Upper lobe of left lung (tissue), 6 donors: ENCODE data around the gene MYH7B. TPM values are rescaled to one million over a fixed set of nuclear protein-coding genes. Genes with fewer than 3 reads are reported as not detected.

Experiments
- ATAC-seq, 2 donors: fragments of 200-7000 bp; cut with Tn5 transposase; one replicate each; pipeline ENCODE4 v1.9.1; 2022; ENCODE audit warnings: mild to moderate bottlenecking in 2 of 2, moderate library complexity in 2 of 2; ENCODE audit not compliant: low FRiP score in 2 of 2
- DNase-seq, 2 donors: peaks; one replicate each; pipeline ENCODE4 v3.0.0-alpha.2; 2019 to 2020
- H3K27ac ChIP-seq, 4 donors: fragments of 200-600 bp; sonication (generic); one replicate each; pipeline ENCODE4 v1.5.1; 2016 to 2019
- H3K27me3 ChIP-seq, 4 donors: fragments of 200-600 bp; sonication (generic); one replicate each; pipeline ENCODE4 v1.5.1; 2017 to 2019
- H3K36me3 ChIP-seq, 4 donors: fragments of 200-600 bp; sonication (generic); one replicate each; pipeline ENCODE4 v1.5.1; 2016 to 2019
- H3K4me1 ChIP-seq, 4 donors: fragments of 200-600 bp; sonication (generic); one replicate each; pipeline ENCODE4 v1.5.1; 2018 to 2019
- H3K4me3 ChIP-seq, 4 donors: fragments of 200-600 bp; sonication (generic); one replicate each; pipeline ENCODE4 v1.5.1; 2017 to 2019; ENCODE audit warnings: mild to moderate bottlenecking in 2 of 4, moderate library complexity in 1 of 4
- H3K9me3 ChIP-seq, 4 donors: fragments of 200-600 bp; sonication (generic); one replicate each; pipeline ENCODE4 v1.5.1; 2018 to 2019
- EP300 ChIP-seq, 4 donors: sonication (generic); formaldehyde crosslinking; IDR thresholded peaks; one replicate each; pipeline ENCODE4 v1.5.1; 2017; ENCODE audit warnings: antibody characterized with exemption in 4 of 4, control low read depth in 2 of 4
- POLR2A ChIP-seq, 4 donors: fragments of 450-650 bp; IDR thresholded peaks; one replicate each; pipeline ENCODE4 v1.5.1; 2016 to 2017; ENCODE audit warnings: antibody characterized with exemption in 4 of 4, mild to moderate bottlenecking in 2 of 4
- POLR2AphosphoS5 ChIP-seq, 2 donors: sonication (generic); formaldehyde crosslinking; IDR thresholded peaks; one replicate each; pipeline ENCODE4 v1.5.1; 2017; ENCODE audit warnings: antibody characterized with exemption in 2 of 2
- WGBS, 2 donors: methylation state at CpG; one replicate each; pipeline ENCODE4 v1.1.5; 2017 to 2018; 5-methylcytosine and 5-hydroxymethylcytosine counted together
- total RNA-seq, 6 donors: library from RNA; depleted of rRNA in 4 of 6; stranded (reverse); fragments of >200 nt in 4 of 6; gene quantifications; one replicate each; pipeline versions ENCODE4 v1.1.0 to v1.2.1, GENCODE V29; 2016 to 2021
- TF ChIP-seq, protein P1 (sequence below), 6 experiments: fragments of 450-650 bp in 4 of 6; fragments of 200-600 bp in 2 of 6; sonication (generic) in 2 of 6; IDR thresholded peaks; one replicate each; pipeline ENCODE4 v1.5.1; 2016 to 2019; ENCODE audit warnings: antibody characterized with exemption in 6 of 6
- donor health status: DM: no; HTN: no; CAD: no; lungs with moderate emphysema.
- donor health status: DM: no; HTN: yes; CAD: no; lungs with severe emphysema.

Gene MYH7B
- total RNA-seq, 6 donors from 2014 or later: 0.51 to 11.5 (median 0.91) TPM; not detected in 1

- no peaks in the 10 kb centered on the region for H3K9me3 ChIP-seq
- H3K36me3 ChIP-seq: no peaks in the 10 kb centered on the region
- H3K4me3 ChIP-seq: no peak overlapping the region
- TF ChIP-seq, protein P1, sequence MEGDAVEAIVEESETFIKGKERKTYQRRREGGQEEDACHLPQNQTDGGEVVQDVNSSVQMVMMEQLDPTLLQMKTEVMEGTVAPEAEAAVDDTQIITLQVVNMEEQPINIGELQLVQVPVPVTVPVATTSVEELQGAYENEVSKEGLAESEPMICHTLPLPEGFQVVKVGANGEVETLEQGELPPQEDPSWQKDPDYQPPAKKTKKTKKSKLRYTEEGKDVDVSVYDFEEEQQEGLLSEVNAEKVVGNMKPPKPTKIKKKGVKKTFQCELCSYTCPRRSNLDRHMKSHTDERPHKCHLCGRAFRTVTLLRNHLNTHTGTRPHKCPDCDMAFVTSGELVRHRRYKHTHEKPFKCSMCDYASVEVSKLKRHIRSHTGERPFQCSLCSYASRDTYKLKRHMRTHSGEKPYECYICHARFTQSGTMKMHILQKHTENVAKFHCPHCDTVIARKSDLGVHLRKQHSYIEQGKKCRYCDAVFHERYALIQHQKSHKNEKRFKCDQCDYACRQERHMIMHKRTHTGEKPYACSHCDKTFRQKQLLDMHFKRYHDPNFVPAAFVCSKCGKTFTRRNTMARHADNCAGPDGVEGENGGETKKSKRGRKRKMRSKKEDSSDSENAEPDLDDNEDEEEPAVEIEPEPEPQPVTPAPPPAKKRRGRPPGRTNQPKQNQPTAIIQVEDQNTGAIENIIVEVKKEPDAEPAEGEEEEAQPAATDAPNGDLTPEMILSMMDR (IDR thresholded peaks at IDR 0.05): no peak
- TF ChIP-seq POLR2A (IDR thresholded peaks at IDR 0.05): no peak
- TF ChIP-seq POLR2AphosphoS5 (IDR thresholded peaks at IDR 0.05): no peak
- TF ChIP-seq EP300 (IDR thresholded peaks at IDR 0.05): no peak
- H3K27me3 ChIP-seq: no peaks in the 10 kb centered on the region
- no peak for ATAC-seq
- WGBS, 2 donors: 85 to 97% methylated on average over 5 of the region's 5 CpGs
- H3K27ac ChIP-seq: no peak overlapping the region
- no peak for DNase-seq
- no peaks in the 10 kb centered on the region for H3K4me1 ChIP-seq
Measured at GRCh38 chr20:34964486-34964885, 8.8 kb downstream of the MYH7B start.

- Histone ChIP-seq H3K4me1 (no peaks in the 10 kb centered on the region), H3K27ac (no peak overlapping the region), H3K36me3 (no peaks in the 10 kb centered on the region), H3K27me3 (no peaks in the 10 kb centered on the region), H3K9me3 (no peaks in the 10 kb centered on the region), H3K4me3 (no peak overlapping the region)
- 97 to 98% methylated on average over 5 of the region's 5 CpGs for WGBS, 2 donors
- DNase-seq (no peak), ATAC-seq (no peak)
- TF ChIP-seq, protein P1 (IDR thresholded peaks at IDR 0.05): no peak
- no peak for TF ChIP-seq POLR2AphosphoS5 (IDR thresholded peaks at IDR 0.05)
- no peak for TF ChIP-seq EP300 (IDR thresholded peaks at IDR 0.05)
- TF ChIP-seq POLR2A (IDR thresholded peaks at IDR 0.05): no peak
Measured at GRCh38 chr20:34965051-34965450, 9.4 kb downstream of the MYH7B start.

DNA sequence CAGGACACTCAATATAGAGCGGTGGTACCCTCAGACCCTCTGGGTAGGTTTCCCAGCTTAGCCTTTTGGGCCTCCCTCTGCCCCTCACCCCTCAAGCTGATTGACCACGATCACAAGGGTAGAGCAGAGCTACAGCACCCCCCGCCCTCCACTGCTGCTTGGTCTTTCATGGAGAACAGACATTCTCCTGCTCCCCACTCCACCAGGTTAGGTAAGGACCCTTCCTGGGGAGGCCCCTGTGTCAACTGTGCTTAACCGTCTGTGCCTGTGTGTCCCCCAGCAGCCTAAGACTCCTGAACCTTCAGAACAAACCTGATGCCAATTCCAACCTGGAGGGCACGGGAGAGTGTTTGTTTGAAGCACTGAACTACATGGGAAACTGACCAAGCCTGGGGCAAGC, 11.8 kb downstream of the MYH7B start:
- WGBS, 2 donors: 91 to 96% methylated on average over 4 to 5 of the region's 5 CpGs
- no peaks in the 10 kb centered on the region for H3K27me3 ChIP-seq
- ATAC-seq (no peak), DNase-seq (no peak)
- no peaks in the 10 kb centered on the region for H3K4me1 ChIP-seq
- TF ChIP-seq, protein P1 (IDR thresholded peaks at IDR 0.05): no peak
- TF ChIP-seq EP300 (IDR thresholded peaks at IDR 0.05): no peak
- TF ChIP-seq POLR2A (IDR thresholded peaks at IDR 0.05): no peak
- TF ChIP-seq POLR2AphosphoS5 (IDR thresholded peaks at IDR 0.05): no peak
- no peak overlapping the region for H3K27ac ChIP-seq
- no peaks in the 10 kb centered on the region for H3K9me3 ChIP-seq
- H3K36me3 ChIP-seq: no peaks in the 10 kb centered on the region
- no peak overlapping the region for H3K4me3 ChIP-seq

DNA sequence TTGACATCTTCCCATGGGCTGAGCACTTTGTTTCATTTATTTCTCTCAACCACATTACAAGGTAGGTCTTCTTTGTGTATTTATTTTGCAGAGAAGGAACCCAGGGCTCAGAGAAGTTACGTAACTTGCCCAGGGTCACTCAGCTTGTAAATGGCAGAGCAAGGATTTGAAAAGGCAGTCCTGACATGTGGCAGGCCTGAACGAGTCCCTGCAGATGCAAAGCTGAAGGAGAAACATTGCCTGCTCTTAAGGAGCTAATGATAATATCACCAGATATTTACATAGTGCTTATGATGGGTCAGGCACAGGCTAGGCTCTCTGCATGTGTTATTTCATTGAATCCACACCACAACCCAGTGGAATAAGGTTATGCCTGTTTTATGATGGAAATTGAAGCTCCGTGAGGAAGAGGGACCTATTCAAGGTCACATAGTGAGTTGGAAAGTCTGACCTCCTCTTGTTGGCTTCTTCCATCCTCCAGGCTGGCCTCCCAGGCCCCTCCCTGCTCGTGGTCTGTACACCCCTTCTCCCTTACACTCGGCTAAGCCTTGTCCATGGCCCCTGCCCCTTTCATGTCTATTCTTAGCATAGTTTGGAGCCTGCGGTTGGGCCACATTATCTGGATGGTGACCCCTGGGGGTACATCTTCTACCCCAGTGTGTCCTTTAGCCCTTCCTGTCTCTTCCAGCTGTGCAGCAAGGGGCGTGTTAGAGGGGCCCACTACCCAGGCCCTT, 12.5 kb downstream of the MYH7B start:
- DNase-seq: no peak

More for the DNA sequence above, 12.5 kb downstream of the MYH7B start:
- Histone ChIP-seq H3K4me1 (no peaks in the 10 kb centered on the region), H3K27ac (no peak overlapping the region), H3K36me3 (no peaks in the 10 kb centered on the region), H3K9me3 (no peaks in the 10 kb centered on the region), H3K4me3 (no peak overlapping the region), H3K27me3 (no peaks in the 10 kb centered on the region)
- ATAC-seq: no peak
- TF ChIP-seq POLR2AphosphoS5 (IDR thresholded peaks at IDR 0.05) (no peak), EP300 (IDR thresholded peaks at IDR 0.05) (no peak), POLR2A (IDR thresholded peaks at IDR 0.05) (no peak)
- TF ChIP-seq, protein P1 (IDR thresholded peaks at IDR 0.05): no peak
- WGBS, 2 donors: 81 to 89% methylated on average over 7 of the region's 7 CpGs
